Astrocyte (in vitro differentiated cells and primary cell): ENCODE measurements around the gene DHH.

Experiments
- CTCF ChIP-seq: IDR thresholded peaks from 2 replicates; pipeline ENCODE4 v1.5.1; 2011; ENCODE audit warnings: low read depth, mild to moderate bottlenecking, inconsistent platforms, low read length, moderate library complexity; ENCODE audit not compliant: insufficient read depth
- EZH2 ChIP-seq: IDR thresholded peaks from 2 replicates; pipeline ENCODE4 v1.6.1; 2012; ENCODE audit warnings: mild to moderate bottlenecking, low read length, inconsistent platforms; ENCODE audit not compliant: insufficient read depth

- TF ChIP-seq CTCF = no peak
- TF ChIP-seq EZH2 = no peak
Measured at GRCh38 chr12:49079793-49080192, 14.8 kb downstream of the DHH start.
